Thymus (tissue), 11 donors: ENCODE measurements around the gene KNDC1. TPM values are rescaled to one million over a fixed set of nuclear protein-coding genes. Genes with fewer than 3 reads are reported as not detected.
"Not testable (repeated sequence)": the region's sequence is repeated elsewhere in the genome, so short reads cannot be mapped to it uniquely, and the experiment has no call there.

Experiments used
- DNase-seq, 9 donors: peaks; one replicate each; pipeline ENCODE4 v3.0.0-alpha.2; 2013; ENCODE audit warnings: low spot score in 9 of 9, low read depth in 6 of 9, missing footprints in 1 of 9
- H3K27ac ChIP-seq, 2 donors: one replicate each; pipeline ENCODE4 v1.5.1; 2013; ENCODE audit warnings: control low read depth in 1 of 2, low read depth in 1 of 2, low read length in 1 of 2, mild to moderate bottlenecking in 1 of 2, moderate library complexity in 1 of 2
- H3K27me3 ChIP-seq, 2 donors: one replicate each; pipeline ENCODE4 v1.5.1; 2013; ENCODE audit warnings: low read length in 1 of 2; ENCODE audit not compliant: control insufficient read depth in 2 of 2, insufficient read depth in 1 of 2
- H3K36me3 ChIP-seq, 2 donors: one replicate each; pipeline ENCODE4 v1.5.1; 2013; ENCODE audit warnings: low read length in 1 of 2, mild to moderate bottlenecking in 1 of 2, moderate library complexity in 1 of 2; ENCODE audit not compliant: control insufficient read depth in 2 of 2, insufficient read depth in 2 of 2
- H3K4me1 ChIP-seq, 2 donors: one replicate each; pipeline ENCODE4 v1.5.1; 2013; ENCODE audit warnings: low read length in 2 of 2; ENCODE audit not compliant: control insufficient read depth in 2 of 2, insufficient read depth in 2 of 2
- H3K4me3 ChIP-seq, 2 donors: one replicate each; pipeline ENCODE4 v1.5.1; 2013; ENCODE audit warnings: low read length in 2 of 2, control low read depth in 1 of 2, mild to moderate bottlenecking in 1 of 2
- H3K9me3 ChIP-seq, 2 donors: one replicate each; pipeline ENCODE4 v1.5.1; 2013; ENCODE audit warnings: low read length in 1 of 2, mild to moderate bottlenecking in 1 of 2; ENCODE audit not compliant: control insufficient read depth in 2 of 2, insufficient read depth in 1 of 2
- WGBS: extraction: QIAGEN DNeasy Blood & Tissue Kit; methylation state at CpG from one replicate; pipeline ENCODE4 v1.1.7; 2013; 5-methylcytosine and 5-hydroxymethylcytosine counted together
- polyA plus RNA-seq: library from polyadenylated mRNA; stranded (reverse); fragments of 200-250 nt; gene quantifications from one replicate; pipeline ENCODE4 v1.2.3, GENCODE V29; 2013
- total RNA-seq: library from RNA; stranded (reverse); fragments of 120-200 nt; gene quantifications from one replicate; pipeline ENCODE4 v1.2.4, GENCODE V29; 2013
- donor health status: healthy.

Gene KNDC1
- total and polyA plus RNA-seq, 2 donors: 0.02 to 0.19 TPM

- Histone ChIP-seq H3K27ac (no peak overlapping the region), H3K9me3 (no peaks in the 10 kb centered on the region), H3K4me1 (no peaks in the 10 kb centered on the region), H3K4me3 (no peak overlapping the region), H3K36me3 (no peaks in the 10 kb centered on the region), H3K27me3 (peaks cover 0 to 5% of the 10 kb centered on the region in 2 donors)
- WGBS: 93% methylated on average over 12 of the region's 12 CpGs
- DNase-seq: no peak
Measured at GRCh38 chr10:133150656-133151055, 9.4 kb upstream of the KNDC1 start.

- not testable (repeated sequence) for DNase-seq, H3K4me1 ChIP-seq, H3K36me3 ChIP-seq, H3K27ac ChIP-seq, H3K27me3 ChIP-seq, H3K9me3 ChIP-seq, H3K4me3 ChIP-seq
- 98% methylated on average over 3 of the region's 3 CpGs for WGBS
Measured at GRCh38 chr10:133151071-133151470, 8.9 kb upstream of the KNDC1 start.

- peaks cover 0 to 5% of the 10 kb centered on the region in 2 donors for H3K27me3 ChIP-seq
- DNase-seq: no peak
Measured at GRCh38 chr10:133151543-133151972, 8.5 kb upstream of the KNDC1 start.

GRCh38 chr10:133154411-133154810, 5.6 kb upstream of the KNDC1 start:
- WGBS: 92% methylated on average over 4 of the region's 4 CpGs
- no peaks in the 10 kb centered on the region for H3K9me3 ChIP-seq
- H3K27ac ChIP-seq: no peak overlapping the region
- H3K36me3 ChIP-seq: no peaks in the 10 kb centered on the region
- no peak for DNase-seq
- H3K27me3 ChIP-seq: peaks cover 8 to 21% of the 10 kb centered on the region in 2 donors
- no peak overlapping the region for H3K4me3 ChIP-seq
- no peaks in the 10 kb centered on the region for H3K4me1 ChIP-seq

More at GRCh38 chr10:133151543-133151972, 8.5 kb upstream of the KNDC1 start:
- no peaks in the 10 kb centered on the region for H3K36me3 ChIP-seq
- 62% methylated on average over 9 of the region's 9 CpGs for WGBS
- H3K4me3 ChIP-seq: no peak overlapping the region
- no peaks in the 10 kb centered on the region for H3K4me1 ChIP-seq
- H3K27ac ChIP-seq: no peak overlapping the region
- no peaks in the 10 kb centered on the region for H3K9me3 ChIP-seq

GRCh38 chr10:133154996-133155778, 4.8 kb upstream of the KNDC1 start:
- Histone ChIP-seq H3K27ac (no peak overlapping the region), H3K36me3 (no peaks in the 10 kb centered on the region), H3K9me3 (no peaks in the 10 kb centered on the region), H3K4me3 (no peak overlapping the region), H3K27me3 (peaks cover 16 to 24% of the 10 kb centered on the region in 2 donors), H3K4me1 (no peaks in the 10 kb centered on the region)
- 95% methylated on average over 29 of the region's 30 CpGs for WGBS
- DNase-seq: no peak

- DNase-seq: no peak
- 89% methylated on average over 24 of the region's 24 CpGs for WGBS
- Histone ChIP-seq H3K9me3 (no peaks in the 10 kb centered on the region), H3K27me3 (peaks cover 32 to 38% of the 10 kb centered on the region in 2 donors), H3K4me1 (no peaks in the 10 kb centered on the region), H3K4me3 (no peak overlapping the region), H3K27ac (no peak overlapping the region), H3K36me3 (no peaks in the 10 kb centered on the region)
Measured at GRCh38 chr10:133156674-133157579, 3.1 kb upstream of the KNDC1 start.

GRCh38 chr10:133157662-133158436, 2.2 kb upstream of the KNDC1 start:
- WGBS: 87% methylated on average over 34 of the region's 34 CpGs
- Histone ChIP-seq H3K27ac (no peak overlapping the region), H3K36me3 (no peaks in the 10 kb centered on the region), H3K4me1 (no peaks in the 10 kb centered on the region), H3K27me3 (peaks cover 32 to 45% of the 10 kb centered on the region in 2 donors), H3K4me3 (no peak overlapping the region), H3K9me3 (no peaks in the 10 kb centered on the region)
- no peak for DNase-seq

- WGBS: 59% methylated on average over 12 of the region's 12 CpGs
- DNase-seq: no peak
Measured at GRCh38 chr10:133158437-133158755, 1.6 kb upstream of the KNDC1 start.

More at GRCh38 chr10:133158437-133158755, 1.6 kb upstream of the KNDC1 start:
- Histone ChIP-seq H3K27ac (no peak overlapping the region), H3K4me3 (no peak overlapping the region), H3K4me1 (no peaks in the 10 kb centered on the region), H3K27me3 (peaks cover 32 to 46% of the 10 kb centered on the region in 2 donors), H3K9me3 (no peaks in the 10 kb centered on the region), H3K36me3 (no peaks in the 10 kb centered on the region)
